Stimulated activated CD8-positive, alpha-beta memory T cell treated with anti-CD3 and anti-CD28 coated beads, Interleukin-12 subunit alpha, Interleukin-12 subunit beta, amount 100 ng/mL, for 24 hours (primary cell): ENCODE results near the gene PARN.

Source experiments
- DNase-seq: peaks from one replicate; pipeline ENCODE4 v3.0.0-alpha.2; 2020; ENCODE audit errors: extremely low read depth

Gene PARN

DNA sequence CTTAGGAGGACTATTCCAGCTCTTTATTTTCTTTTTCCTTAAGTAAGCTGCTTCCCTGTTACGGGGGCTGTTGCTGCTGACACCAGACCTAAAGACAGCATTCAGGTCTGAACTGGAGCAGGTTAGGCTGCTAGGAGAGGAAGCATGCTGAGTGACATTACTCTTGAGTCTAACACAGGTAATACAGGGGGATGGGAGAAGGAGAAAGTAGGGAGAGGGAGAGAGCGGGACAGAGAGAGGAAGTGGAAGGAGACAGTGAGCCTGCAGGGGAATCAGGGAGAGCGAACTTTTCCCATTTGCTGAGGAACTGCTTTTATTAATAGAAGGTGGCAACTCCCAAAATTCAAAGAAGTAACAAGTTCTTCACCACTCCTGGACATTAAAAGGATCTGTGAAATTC lies 130.9 kb downstream of the PARN start:
- DNase-seq = no peak

GRCh38 chr16:14497245-14498082 lies 132.6 kb downstream of the PARN start:
- no peak for DNase-seq

- DNase-seq = no peak
Measured at GRCh38 chr16:14496786-14497185, 133.3 kb downstream of the PARN start.

GRCh38 chr16:14496047-14496770 lies 133.9 kb downstream of the PARN start:
- DNase-seq = no peak

DNA sequence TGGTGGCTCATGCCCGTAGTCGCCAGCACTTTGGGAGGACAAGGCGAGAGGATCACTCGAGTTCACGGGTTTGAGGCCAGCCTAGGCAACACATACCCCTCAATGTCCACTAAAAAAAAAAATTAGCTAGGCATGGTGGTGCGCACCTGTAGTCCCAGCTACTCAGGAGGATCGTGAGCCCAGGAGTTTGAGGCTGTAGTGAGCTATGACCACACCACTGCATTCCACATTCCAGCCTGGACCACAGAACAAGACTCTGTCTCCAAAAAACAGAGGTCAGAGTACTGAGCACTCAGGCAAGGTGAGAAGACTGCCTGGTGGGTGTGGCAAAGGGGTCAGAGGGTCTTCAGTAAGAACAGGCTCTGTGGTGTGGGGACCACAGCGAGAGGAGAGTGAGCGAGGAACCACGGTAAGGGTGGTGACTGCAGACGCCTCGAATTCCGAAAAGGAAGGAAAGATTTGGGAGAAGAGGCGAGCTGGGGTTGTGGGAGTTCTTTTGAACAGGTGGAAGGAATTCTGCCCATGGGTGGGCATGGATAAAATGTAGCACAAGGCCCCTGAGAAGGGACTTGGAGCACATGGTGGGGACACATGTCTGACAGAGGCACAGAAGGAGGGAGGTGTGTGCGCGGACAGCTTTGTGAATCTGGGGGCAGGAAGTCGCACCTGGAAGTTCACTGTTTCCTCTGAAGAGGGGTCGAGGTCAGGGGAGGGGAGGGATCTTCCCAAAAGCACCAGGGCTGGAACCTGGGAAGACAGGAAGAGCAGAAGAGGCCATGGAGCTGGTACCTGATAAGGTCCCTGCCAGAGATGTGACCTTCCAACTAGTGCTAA lies 134.6 kb downstream of the PARN start:
- no peak for DNase-seq

- DNase-seq = no peak
Measured at GRCh38 chr16:14494396-14494966, 135.6 kb downstream of the PARN start.

- DNase-seq = no peak
Measured at GRCh38 chr16:14493791-14494190, 136.3 kb downstream of the PARN start.

GRCh38 chr16:14492614-14493013 lies 137.4 kb downstream of the PARN start:
- no peak for DNase-seq

GRCh38 chr16:14491861-14492529 lies 138.1 kb downstream of the PARN start:
- DNase-seq = no peak

- no peak for DNase-seq
Measured at GRCh38 chr16:14490235-14490634, 139.8 kb downstream of the PARN start.

DNA sequence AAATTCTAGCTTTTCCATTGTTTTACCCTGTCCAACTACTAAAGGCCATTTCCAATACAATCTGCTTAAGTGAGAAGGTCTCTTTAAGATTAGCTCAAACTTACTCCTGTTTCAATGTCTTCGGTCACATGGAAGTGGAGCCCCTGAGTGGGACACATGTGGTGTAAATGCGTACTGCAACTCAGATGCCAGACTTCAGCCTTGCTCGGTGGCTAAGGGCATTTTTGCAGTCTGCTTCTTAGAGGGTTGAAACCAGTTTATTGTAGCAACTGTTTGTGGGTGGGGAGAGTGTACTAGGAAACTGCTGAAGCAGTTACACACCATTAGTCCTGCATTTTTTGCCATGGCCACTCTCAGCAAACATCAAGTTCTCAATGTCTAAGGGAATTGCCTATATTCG lies 140.6 kb downstream of the PARN start:
- DNase-seq = no peak

- no peak for DNase-seq
Measured at GRCh38 chr16:14487579-14487978, 142.5 kb downstream of the PARN start.

- no peak for DNase-seq
Measured at GRCh38 chr16:14486520-14487303, 143.3 kb downstream of the PARN start.

DNA sequence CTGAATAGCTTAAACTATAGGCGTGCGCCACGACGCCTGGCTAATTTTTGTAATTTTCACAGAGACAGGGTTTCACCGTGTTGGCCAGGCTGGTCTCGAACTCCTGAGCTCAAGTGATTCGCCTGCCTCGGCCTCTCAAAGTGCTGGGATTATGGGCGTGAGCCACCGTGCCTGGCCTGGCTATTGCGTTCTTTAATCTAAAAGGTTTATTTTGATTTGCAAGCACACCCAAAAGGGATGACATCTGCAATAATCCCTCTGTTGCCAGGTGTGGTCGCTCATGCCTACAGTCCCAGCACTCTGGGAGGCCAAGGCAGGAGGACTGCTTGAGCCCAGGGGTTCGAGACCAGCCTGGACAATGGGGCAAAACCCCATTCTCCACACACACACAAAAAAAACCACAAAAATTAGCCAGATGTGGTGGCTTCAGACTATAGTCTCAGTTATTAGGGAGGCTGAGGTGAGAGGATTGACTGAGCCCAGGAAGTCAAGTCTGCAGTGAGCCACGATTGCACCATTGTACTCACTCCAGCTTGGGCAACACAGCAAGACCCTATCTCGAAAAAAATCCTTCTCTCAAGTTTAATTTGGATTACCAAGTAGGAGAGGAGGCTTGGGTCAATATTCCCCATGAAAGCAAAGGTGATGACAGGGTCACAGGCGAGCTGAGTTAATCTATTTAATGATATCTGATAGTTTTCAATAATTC lies 144.1 kb downstream of the PARN start:
- DNase-seq = no peak

DNA sequence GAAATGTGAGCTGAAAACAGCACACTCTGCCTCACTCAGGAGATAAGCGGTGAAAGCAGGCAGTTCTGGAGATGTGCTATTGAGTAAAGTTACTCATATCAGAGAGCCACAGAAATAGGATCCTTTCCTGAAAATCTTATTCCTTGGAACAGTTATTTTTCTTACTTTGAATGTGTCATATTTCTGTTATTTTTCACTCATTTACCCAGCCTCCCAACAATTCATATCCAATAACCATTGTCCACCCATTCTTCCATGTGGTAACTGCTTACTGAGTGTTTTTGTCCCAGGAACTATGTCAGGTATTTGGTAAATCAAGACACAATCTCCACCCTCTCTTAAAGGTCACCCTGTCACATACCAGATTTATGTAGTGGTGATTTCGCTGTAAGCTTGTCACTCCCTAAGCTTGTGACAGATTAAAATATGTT lies 144.9 kb downstream of the PARN start:
- no peak for DNase-seq

GRCh38 chr16:14483819-14484385 lies 146.2 kb downstream of the PARN start:
- DNase-seq = no peak

DNA sequence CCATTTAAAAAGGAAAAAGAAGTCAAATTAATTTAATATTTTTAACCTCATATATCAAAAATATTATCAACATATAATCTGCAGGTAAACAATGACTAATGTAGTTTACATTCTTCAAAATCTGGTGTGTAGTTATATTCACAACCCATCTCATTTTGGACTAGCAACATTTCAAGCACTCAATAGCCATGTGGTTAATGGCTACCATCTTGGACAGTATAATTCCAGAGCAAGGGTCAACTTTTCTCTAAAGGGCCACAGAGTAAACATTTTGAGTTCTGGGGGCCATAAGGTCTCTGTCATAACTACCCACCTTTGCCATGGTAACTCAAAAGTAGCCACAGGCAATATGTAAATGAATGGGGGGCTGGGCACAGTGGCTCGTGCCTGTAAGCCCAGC lies 153.9 kb downstream of the PARN start:
- no peak for DNase-seq

DNA sequence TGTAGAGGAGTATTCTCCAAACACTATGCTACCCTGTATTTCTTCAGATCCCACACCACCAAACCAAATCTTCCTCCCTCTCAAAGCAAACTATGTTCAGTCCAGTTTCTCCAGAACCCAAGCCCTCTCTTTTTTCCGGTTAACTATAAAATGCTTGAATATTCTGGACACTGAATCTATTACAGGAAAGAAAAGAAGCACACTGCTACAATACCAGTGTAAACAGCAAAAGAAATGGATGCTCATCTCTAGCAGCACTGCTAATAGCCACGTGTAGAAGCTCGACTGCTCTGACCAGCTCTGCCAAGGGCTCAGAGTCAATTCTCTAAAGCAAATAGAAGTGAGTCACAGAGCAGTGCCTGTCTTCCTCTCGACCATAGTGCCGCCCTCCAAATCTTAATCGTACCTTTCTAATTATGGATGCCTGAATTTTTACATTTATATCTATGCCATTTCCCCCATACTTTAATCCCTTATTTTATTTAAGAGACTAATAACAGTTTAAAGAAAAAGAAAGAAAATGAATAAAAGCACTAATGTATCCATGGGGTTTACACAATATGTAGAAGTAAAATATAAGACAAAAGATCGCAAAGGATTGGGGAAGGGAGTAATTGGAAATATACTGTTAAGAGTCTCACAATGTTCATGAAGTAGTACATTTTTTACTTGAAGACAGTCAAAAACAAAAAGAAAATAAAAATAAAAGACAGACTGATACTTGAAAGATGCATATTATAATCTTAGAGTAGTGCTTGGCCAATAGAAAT lies 154.5 kb downstream of the PARN start:
- DNase-seq = no peak

DNA sequence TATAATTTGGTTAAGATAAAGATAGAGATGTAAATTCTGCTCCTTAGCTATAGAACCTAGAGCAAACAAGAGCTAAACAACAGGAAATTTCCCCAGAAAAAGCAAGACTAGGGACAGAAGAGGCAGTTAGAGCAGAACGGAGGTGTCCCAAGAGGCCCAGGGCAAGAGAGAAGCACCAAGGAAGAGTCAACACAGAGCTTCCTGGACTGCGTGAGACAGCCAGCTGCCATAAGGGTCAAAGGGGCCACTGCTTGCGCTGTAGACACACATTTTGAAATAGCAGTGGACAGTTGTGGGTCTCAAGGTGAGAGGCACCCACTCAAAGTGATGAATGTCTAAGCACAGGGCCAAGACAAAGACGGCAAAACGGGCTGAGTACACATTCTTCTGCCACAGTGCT lies 156.6 kb downstream of the PARN start:
- no peak for DNase-seq
